ENCODE data around the gene NUCKS1. TPM values are rescaled to one million over a fixed set of nuclear protein-coding genes. Genes with fewer than 3 reads are reported as not detected.

Gene NUCKS1
- total and polyA plus RNA-seq, 2 of the 8 experiments (the other 6 are each of a cell fraction or from before 2014, with no cell fraction given): 126 to 461 TPM

- TF ChIP-seq, protein P1, sequence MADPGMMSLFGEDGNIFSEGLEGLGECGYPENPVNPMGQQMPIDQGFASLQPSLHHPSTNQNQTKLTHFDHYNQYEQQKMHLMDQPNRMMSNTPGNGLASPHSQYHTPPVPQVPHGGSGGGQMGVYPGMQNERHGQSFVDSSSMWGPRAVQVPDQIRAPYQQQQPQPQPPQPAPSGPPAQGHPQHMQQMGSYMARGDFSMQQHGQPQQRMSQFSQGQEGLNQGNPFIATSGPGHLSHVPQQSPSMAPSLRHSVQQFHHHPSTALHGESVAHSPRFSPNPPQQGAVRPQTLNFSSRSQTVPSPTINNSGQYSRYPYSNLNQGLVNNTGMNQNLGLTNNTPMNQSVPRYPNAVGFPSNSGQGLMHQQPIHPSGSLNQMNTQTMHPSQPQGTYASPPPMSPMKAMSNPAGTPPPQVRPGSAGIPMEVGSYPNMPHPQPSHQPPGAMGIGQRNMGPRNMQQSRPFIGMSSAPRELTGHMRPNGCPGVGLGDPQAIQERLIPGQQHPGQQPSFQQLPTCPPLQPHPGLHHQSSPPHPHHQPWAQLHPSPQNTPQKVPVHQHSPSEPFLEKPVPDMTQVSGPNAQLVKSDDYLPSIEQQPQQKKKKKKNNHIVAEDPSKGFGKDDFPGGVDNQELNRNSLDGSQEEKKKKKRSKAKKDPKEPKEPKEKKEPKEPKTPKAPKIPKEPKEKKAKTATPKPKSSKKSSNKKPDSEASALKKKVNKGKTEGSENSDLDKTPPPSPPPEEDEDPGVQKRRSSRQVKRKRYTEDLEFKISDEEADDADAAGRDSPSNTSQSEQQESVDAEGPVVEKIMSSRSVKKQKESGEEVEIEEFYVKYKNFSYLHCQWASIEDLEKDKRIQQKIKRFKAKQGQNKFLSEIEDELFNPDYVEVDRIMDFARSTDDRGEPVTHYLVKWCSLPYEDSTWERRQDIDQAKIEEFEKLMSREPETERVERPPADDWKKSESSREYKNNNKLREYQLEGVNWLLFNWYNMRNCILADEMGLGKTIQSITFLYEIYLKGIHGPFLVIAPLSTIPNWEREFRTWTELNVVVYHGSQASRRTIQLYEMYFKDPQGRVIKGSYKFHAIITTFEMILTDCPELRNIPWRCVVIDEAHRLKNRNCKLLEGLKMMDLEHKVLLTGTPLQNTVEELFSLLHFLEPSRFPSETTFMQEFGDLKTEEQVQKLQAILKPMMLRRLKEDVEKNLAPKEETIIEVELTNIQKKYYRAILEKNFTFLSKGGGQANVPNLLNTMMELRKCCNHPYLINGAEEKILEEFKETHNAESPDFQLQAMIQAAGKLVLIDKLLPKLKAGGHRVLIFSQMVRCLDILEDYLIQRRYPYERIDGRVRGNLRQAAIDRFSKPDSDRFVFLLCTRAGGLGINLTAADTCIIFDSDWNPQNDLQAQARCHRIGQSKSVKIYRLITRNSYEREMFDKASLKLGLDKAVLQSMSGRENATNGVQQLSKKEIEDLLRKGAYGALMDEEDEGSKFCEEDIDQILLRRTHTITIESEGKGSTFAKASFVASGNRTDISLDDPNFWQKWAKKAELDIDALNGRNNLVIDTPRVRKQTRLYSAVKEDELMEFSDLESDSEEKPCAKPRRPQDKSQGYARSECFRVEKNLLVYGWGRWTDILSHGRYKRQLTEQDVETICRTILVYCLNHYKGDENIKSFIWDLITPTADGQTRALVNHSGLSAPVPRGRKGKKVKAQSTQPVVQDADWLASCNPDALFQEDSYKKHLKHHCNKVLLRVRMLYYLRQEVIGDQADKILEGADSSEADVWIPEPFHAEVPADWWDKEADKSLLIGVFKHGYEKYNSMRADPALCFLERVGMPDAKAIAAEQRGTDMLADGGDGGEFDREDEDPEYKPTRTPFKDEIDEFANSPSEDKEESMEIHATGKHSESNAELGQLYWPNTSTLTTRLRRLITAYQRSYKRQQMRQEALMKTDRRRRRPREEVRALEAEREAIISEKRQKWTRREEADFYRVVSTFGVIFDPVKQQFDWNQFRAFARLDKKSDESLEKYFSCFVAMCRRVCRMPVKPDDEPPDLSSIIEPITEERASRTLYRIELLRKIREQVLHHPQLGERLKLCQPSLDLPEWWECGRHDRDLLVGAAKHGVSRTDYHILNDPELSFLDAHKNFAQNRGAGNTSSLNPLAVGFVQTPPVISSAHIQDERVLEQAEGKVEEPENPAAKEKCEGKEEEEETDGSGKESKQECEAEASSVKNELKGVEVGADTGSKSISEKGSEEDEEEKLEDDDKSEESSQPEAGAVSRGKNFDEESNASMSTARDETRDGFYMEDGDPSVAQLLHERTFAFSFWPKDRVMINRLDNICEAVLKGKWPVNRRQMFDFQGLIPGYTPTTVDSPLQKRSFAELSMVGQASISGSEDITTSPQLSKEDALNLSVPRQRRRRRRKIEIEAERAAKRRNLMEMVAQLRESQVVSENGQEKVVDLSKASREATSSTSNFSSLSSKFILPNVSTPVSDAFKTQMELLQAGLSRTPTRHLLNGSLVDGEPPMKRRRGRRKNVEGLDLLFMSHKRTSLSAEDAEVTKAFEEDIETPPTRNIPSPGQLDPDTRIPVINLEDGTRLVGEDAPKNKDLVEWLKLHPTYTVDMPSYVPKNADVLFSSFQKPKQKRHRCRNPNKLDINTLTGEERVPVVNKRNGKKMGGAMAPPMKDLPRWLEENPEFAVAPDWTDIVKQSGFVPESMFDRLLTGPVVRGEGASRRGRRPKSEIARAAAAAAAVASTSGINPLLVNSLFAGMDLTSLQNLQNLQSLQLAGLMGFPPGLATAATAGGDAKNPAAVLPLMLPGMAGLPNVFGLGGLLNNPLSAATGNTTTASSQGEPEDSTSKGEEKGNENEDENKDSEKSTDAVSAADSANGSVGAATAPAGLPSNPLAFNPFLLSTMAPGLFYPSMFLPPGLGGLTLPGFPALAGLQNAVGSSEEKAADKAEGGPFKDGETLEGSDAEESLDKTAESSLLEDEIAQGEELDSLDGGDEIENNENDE (IDR thresholded peaks at IDR 0.05; ENCODE audit: insufficient replicate concordance, low read length): no peak
- no peak for TF ChIP-seq EZH2 (IDR thresholded peaks at IDR 0.05; ENCODE audit: low read depth, low read length, severe bottlenecking)
- no peak for TF ChIP-seq SAP30 (IDR thresholded peaks at IDR 0.05; ENCODE audit: insufficient read depth, insufficient replicate concordance, low read length)
- 0 out of 2 replicates have a peak, but pooled peaks have one; percentile 6 for TF ChIP-seq JUND (IDR thresholded peaks at IDR 0.05; ENCODE audit: low read length)
- no peak; the same call in 1 of the 2 replicates for TF ChIP-seq TEAD4 (IDR thresholded peaks at IDR 0.05; ENCODE audit: low read depth, low read length)
- TF ChIP-seq POLR2A (IDR thresholded peaks at IDR 0.05; ENCODE audit: control extremely low read depth in 1 of 2, low read depth in 2 of 2, low read length in 2 of 2): no peak
Observed at GRCh38 chr1:205670611-205671430, 79.2 kb downstream of the NUCKS1 start (continued).

All from H1 (cell line).